Activated gamma-delta T cell treated with anti-CD3 and anti-CD28 coated beads, Interleukin-2, amount 50 U/mL, for 16 hours (primary cell): ENCODE results near the gene TRMT1L.
"Not testable (repeated sequence)": the region's sequence is repeated elsewhere in the genome, so short reads cannot be mapped to it uniquely, and the experiment has no call there.

ENCODE experiments used
- DNase-seq: peaks from one replicate; pipeline ENCODE4 v3.0.0-alpha.2; 2020; ENCODE audit warnings: low read depth

TRMT1L gene, protein sequence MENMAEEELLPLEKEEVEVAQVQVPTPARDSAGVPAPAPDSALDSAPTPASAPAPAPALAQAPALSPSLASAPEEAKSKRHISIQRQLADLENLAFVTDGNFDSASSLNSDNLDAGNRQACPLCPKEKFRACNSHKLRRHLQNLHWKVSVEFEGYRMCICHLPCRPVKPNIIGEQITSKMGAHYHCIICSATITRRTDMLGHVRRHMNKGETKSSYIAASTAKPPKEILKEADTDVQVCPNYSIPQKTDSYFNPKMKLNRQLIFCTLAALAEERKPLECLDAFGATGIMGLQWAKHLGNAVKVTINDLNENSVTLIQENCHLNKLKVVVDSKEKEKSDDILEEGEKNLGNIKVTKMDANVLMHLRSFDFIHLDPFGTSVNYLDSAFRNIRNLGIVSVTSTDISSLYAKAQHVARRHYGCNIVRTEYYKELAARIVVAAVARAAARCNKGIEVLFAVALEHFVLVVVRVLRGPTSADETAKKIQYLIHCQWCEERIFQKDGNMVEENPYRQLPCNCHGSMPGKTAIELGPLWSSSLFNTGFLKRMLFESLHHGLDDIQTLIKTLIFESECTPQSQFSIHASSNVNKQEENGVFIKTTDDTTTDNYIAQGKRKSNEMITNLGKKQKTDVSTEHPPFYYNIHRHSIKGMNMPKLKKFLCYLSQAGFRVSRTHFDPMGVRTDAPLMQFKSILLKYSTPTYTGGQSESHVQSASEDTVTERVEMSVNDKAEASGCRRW

GRCh38 chr1:185156854-185157598 is at the start of gene TRMT1L, which contains the start of gene SWT1:
Gene TRMT1L, minus strand, starts transcription at chr1:185156953. Its CDS starts 241 bp downstream, at chr1:185156712.
Gene SWT1, plus strand, starts transcription at chr1:185157167. Its CDS starts 3,675 bp downstream, at chr1:185160842.
- DNase-seq: peak; percentile 98

DNA sequence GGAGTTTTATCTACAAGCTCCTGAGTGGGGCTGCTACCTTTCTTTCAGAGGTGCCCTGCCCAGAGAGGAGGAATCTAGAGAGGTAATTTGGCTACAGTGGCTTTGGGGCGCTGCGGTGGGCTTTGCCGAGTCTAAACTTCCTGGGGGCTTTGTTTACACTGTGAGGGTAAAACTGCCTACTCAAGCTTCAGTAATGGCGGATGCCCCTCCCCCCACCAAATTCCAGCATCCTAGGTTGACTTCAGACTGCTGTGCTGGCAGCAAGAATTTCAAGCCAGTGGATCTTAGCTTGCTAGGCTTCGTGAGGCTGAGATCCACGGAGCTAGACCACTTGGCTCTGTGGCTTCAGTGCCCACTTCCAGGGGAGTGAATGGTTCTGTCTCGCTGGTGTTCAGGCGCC is 44.1 kb upstream of the TRMT1L start:
- no peak for DNase-seq

DNA sequence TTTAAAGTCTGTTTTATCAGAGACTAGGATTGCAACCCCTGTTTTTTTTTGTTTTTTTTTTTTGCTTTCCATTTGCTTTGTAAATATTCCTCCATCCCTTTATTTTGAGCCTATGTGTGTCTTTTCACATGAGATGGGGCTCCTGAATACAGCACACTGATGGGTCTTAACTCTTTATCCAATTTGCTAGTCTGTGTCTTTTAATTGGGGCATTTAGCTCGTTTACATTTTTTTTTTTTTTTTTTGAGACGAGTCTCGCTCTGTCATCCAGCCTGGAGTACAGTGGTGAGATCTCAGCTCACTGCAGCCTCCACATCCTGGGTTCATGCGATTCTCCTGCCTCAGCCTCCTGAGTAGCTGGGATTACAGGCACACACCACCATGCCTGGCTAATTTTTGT is 42.0 kb upstream of the TRMT1L start:
- DNase-seq: not testable (repeated sequence)

DNA sequence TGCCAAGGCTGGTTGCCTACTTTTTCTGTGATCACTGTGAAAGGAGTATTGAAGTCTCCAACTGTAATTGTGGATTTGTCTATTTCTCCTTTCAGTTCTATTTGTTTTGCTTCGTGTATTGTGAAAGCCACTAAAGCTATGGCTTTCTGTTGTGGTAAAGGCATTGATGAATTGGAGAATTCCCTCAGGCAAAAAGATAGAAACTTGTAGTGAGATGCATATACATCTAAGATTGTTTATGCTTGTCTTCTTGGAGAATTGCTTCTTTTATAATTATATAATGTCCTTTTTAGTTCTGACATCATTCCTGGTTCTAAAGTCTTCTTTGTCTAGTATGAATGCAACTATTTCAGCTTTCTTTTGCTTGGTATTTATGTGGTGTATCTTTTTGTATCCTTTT is 37.0 kb upstream of the TRMT1L start:
- DNase-seq: no peak

DNA sequence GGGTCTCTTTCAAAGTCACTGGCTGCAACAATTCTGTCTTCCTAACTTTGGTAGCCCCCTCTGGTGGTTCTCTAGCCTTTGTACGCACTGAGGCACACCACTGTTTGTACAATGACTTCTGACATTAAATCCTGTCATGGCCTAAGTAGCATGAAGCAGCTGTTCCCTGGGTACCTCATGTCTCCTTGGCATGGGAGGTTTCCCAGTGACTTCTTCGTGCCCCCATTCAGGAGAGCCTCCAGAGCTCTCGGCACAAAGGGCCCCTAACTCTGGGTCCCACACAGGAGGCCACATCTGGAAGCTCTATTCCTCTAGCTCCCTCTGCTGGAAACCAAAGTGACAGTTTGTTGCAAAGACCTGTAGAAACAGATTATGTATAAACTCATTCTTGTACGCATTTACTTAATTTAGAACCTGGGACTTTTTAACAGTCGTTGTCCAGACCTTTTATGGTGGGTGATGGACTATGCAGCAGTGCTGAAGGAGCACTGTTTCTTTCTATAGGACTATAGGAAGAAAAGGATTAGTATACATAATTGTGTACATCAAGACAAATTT is 13.6 kb upstream of the TRMT1L start:
- DNase-seq: no peak

- no peak for DNase-seq
Observed at GRCh38 chr1:185166106-185166505, 9.4 kb upstream of the TRMT1L start.

- DNase-seq: no peak
Observed at GRCh38 chr1:185162491-185162890, 5.7 kb upstream of the TRMT1L start.

DNA sequence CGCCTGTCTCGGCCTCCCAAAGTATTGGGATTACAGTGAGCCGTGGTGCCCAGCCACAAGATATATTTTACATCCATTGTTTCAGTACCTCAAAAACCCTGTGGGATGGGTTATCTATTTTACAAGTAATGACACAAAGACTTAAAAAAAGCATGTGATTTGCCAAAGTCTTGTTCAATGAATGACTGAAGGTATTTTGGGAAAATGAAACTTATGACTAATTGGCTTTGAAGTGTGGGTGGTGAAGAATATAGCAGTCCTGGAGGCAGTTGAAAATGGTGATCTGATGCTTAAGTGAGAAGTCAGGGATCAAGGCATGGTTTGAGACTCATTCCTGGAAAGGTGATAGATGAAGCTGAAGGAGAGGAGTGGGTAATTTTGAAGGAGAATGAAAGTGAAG is 3.2 kb upstream of the TRMT1L start:
- DNase-seq: no peak

DNA sequence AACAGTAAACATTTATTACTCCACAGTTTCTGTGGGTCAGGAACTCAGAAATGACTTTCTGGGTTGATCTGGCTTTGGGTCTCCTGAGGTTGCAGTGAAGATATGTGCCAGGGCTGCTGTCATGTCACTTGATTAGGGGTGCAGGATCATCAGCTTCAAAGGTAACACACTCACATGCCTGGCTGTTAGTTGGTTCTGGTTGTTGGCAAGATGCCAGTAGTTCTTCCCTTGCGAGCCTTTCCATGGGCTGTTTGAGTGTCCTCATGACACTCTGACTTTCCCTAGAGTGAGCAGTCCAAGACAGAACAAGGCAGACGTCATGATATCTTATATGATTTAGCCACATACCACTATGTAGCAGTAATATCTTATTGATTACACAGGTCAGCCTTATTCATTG is 2.0 kb upstream of the TRMT1L start:
- no peak for DNase-seq

GRCh38 chr1:185157599-185158412 is 1.1 kb upstream of the TRMT1L start:
- DNase-seq: no peak

- no peak for DNase-seq
Observed at GRCh38 chr1:185156288-185156853, 382 bp downstream of the TRMT1L start.

DNA sequence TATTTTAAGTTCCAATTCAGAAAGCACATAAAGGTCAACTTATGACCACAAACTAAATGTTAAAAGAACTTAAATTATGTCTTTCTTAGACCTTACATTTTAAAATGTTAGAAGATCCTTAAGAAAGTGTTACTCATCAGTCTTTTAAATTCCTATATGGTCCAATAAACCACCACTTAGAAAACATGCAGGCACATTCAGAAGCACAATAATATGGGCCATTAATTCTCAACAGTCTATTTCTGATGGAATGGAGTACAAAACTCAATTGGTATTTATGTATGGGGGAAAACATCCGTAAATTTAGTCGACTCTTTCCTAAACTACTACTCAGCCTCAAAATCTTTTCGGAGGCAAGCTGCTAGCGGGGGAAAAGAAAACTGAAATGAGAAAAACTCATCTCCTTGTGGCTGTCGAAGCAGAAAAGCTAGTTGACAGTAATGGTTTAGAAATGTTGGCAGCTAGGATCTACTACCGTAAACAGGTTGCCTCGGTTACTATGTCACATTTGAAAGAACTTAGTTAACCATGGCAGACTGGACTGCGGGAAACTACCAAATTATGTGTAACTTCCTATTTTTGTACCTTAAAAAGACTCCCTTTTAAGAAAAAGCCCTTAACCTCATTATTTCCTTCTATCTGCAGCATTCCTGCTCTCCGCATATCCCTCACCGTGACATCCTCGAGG is 1.0 kb downstream of the TRMT1L start:
- DNase-seq: no peak

- no peak for DNase-seq
Observed at GRCh38 chr1:185154912-185155513, 1.7 kb downstream of the TRMT1L start.

GRCh38 chr1:185152187-185152767 is 4.5 kb downstream of the TRMT1L start:
- no peak for DNase-seq

DNA sequence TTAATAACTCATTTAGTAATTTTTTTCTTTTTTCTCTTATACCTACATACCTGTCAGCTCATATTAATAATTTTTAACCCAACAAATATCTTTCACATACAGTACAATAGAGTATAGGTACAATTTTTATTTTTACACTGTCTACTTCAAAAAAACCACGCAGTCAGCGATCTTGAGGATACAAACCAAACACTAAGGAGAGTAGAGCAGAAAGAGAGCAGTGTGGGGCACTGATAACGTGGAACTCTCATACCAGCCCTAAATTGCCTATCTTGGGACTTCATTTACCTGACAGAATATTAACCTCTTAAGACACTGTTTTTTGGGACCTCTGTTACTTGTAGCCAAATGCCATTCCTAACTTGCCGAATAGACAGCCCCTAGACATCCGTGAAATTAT is 5.5 kb downstream of the TRMT1L start:
- no peak for DNase-seq

GRCh38 chr1:185144233-185144632 is 12.5 kb downstream of the TRMT1L start:
- no peak for DNase-seq

DNA sequence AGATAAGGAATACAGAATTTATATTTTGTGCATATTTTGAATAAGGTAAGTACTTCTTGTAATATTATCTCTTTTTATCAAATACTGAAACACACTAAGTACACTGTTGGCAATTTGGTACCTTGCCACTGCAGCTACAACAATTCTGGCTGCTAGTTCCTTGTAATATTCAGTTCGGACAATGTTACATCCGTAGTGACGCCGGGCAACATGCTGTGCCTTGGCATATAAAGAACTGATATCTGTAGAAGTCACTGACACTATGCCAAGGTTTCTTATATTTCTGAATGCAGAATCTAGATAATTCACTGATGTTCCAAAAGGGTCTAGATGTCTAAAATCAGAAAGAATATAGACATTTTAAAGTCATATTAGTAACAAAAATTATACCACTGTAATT is 17.5 kb downstream of the TRMT1L start:
- DNase-seq: no peak

GRCh38 chr1:185137896-185138545 is 18.7 kb downstream of the TRMT1L start:
- no peak for DNase-seq

GRCh38 chr1:185132534-185132933 is 24.2 kb downstream of the TRMT1L start:
- no peak for DNase-seq
